Astrocyte (in vitro differentiated cells and primary cell): Measurements from ENCODE around the gene SH3GL2.

Experiments
- CTCF ChIP-seq: IDR thresholded peaks from 2 replicates; pipeline ENCODE4 v1.5.1; 2011; ENCODE audit warnings: low read depth, mild to moderate bottlenecking, inconsistent platforms, low read length, moderate library complexity; ENCODE audit not compliant: insufficient read depth
- EZH2 ChIP-seq: IDR thresholded peaks from 2 replicates; pipeline ENCODE4 v1.6.1; 2012; ENCODE audit warnings: mild to moderate bottlenecking, low read length, inconsistent platforms; ENCODE audit not compliant: insufficient read depth

- TF ChIP-seq EZH2 (no peak), CTCF (no peak)
Measured at GRCh38 chr9:17648516-17648915, 69.7 kb downstream of the SH3GL2 start.
